LNCaP clone FGC (cell line): ENCODE data around the gene TAPT1.

Experiments used
- DNase-seq: peaks from one replicate; pipeline ENCODE4 v3.0.0-alpha.2; 2011; ENCODE audit warnings: low read depth
- H3K4me3 ChIP-seq: 2 replicates; pipeline ENCODE4 v1.5.1; 2011; ENCODE audit warnings: mild to moderate bottlenecking, low read depth, low read length, control low read depth
- CTCF ChIP-seq: IDR thresholded peaks from 2 replicates; pipeline ENCODE4 v1.5.1; 2012; ENCODE audit warnings: mild to moderate bottlenecking; ENCODE audit not compliant: control insufficient read depth, insufficient read depth; ENCODE audit errors: extremely low read depth

TAPT1 gene

GRCh38 chr4:16160457-16160856, 65.8 kb downstream of the TAPT1 start:
- TF ChIP-seq CTCF, result no peak
- no peak overlapping the region for H3K4me3 ChIP-seq
- DNase-seq, result no peak

GRCh38 chr4:16159286-16159685, 67.0 kb downstream of the TAPT1 start:
- DNase-seq, result no peak
- TF ChIP-seq CTCF, result no peak
- H3K4me3 ChIP-seq, result no peak overlapping the region

GRCh38 chr4:16158504-16158852, 67.8 kb downstream of the TAPT1 start:
- no peak for DNase-seq
- H3K4me3 ChIP-seq, result no peak overlapping the region
- no peak for TF ChIP-seq CTCF

- no peak for TF ChIP-seq CTCF
- DNase-seq, result no peak
Measured at GRCh38 chr4:16157609-16158503, 68.4 kb downstream of the TAPT1 start.

GRCh38 chr4:16155528-16156169, 70.6 kb downstream of the TAPT1 start:
- H3K4me3 ChIP-seq, result no peak overlapping the region
- DNase-seq, result no peak
- no peak for TF ChIP-seq CTCF

More at GRCh38 chr4:16157609-16158503, 68.4 kb downstream of the TAPT1 start:
- H3K4me3 ChIP-seq, result no peak overlapping the region

- no peak overlapping the region for H3K4me3 ChIP-seq
- DNase-seq, result no peak
- no peak for TF ChIP-seq CTCF
Measured at GRCh38 chr4:16154451-16154850, 71.8 kb downstream of the TAPT1 start.
